Smooth muscle cell (in vitro differentiated cells): ENCODE results near the gene BRD3OS. TPM values are rescaled to one million over a fixed set of nuclear protein-coding genes. Genes with fewer than 3 reads are reported as not detected.

Source experiments
- DNase-seq: peaks from one replicate; lab custom pipeline; 2025; ENCODE audit not compliant: unreplicated experiment; lab: John Stamatoyannopoulos, UW
- H2AFZ ChIP-seq: fragments of 200-600 bp; sonication (generic); 2 replicates; pipeline ENCODE4 v1.6.0; 2016; ENCODE audit warnings: antibody characterized with exemption, low read depth, mild to moderate bottlenecking
- H3F3A ChIP-seq: fragments of 200-600 bp; sonication (generic); 2 replicates; pipeline ENCODE4 v1.6.0; 2017; ENCODE audit warnings: antibody characterized with exemption, low read depth
- H3K27ac ChIP-seq: fragments of 200-600 bp; sonication (generic); 2 replicates; pipeline ENCODE4 v1.5.1; 2016; ENCODE audit warnings: low read depth, mild to moderate bottlenecking
- H3K27me3 ChIP-seq: fragments of 200-600 bp; sonication (generic); 2 replicates; pipeline ENCODE4 v1.6.1; 2016; ENCODE audit warnings: low read depth, mild to moderate bottlenecking
- H3K36me3 ChIP-seq: fragments of 200-600 bp; sonication (generic); 2 replicates; pipeline ENCODE4 v1.5.1; 2016; ENCODE audit warnings: low read depth
- H3K4me1 ChIP-seq: fragments of 200-600 bp; sonication (generic); 2 replicates; pipeline ENCODE4 v1.5.1; 2016; ENCODE audit warnings: low read depth
- H3K4me2 ChIP-seq: fragments of 200-600 bp; sonication (generic); 2 replicates; pipeline ENCODE4 v1.6.0; 2016; ENCODE audit warnings: mild to moderate bottlenecking
- H3K4me3 ChIP-seq: fragments of 200-600 bp; sonication (generic); 2 replicates; pipeline ENCODE4 v1.5.1; 2016; ENCODE audit warnings: mild to moderate bottlenecking
- H3K79me2 ChIP-seq: fragments of 200-600 bp; sonication (generic); 2 replicates; pipeline ENCODE4 v1.6.0; 2016; ENCODE audit warnings: low read depth, mild to moderate bottlenecking
- H3K9ac ChIP-seq: fragments of 200-600 bp; sonication (generic); 2 replicates; pipeline ENCODE4 v1.6.0; 2016; ENCODE audit warnings: low read depth
- H3K9me3 ChIP-seq: fragments of 200-600 bp; sonication (generic); replicated peaks from 2 replicates; pipeline ENCODE4 v1.5.1; 2016; ENCODE audit warnings: low read depth
- H4K20me1 ChIP-seq: fragments of 200-600 bp; sonication (generic); 2 replicates; pipeline ENCODE4 v1.6.0; 2016; ENCODE audit warnings: low read depth
- WGBS: methylation state at CpG from one replicate; pipeline ENCODE4 v1.1.7; 2016; ENCODE audit warnings: low lambda C conversion rate; 5-methylcytosine and 5-hydroxymethylcytosine counted together
- polyA plus RNA-seq: library from polyadenylated mRNA; unstranded; fragments of >200 nt; fragmentation: Nextera tagmentation; extraction: Ambion mirVana; gene quantifications from 2 replicates; pipeline ENCODE4 v1.2.1, GENCODE V29; 2016
- total RNA-seq: library from RNA; depleted of rRNA; stranded (reverse); fragments of >200 nt; gene quantifications from 2 replicates; pipeline ENCODE4 v1.2.3, GENCODE V29; 2014
- TF ChIP-seq, protein P1 (sequence below): fragments of 200-600 bp; sonication (generic); IDR thresholded peaks from 2 replicates; pipeline ENCODE4 v1.5.1; 2017; ENCODE audit warnings: borderline replicate concordance, mild to moderate bottlenecking, antibody characterized with exemption; ENCODE audit not compliant: insufficient read depth, poor library complexity, severe bottlenecking

Gene BRD3OS
- total and polyA plus RNA-seq, 2 experiments from 2014 or later: 16.0 to 16.1 TPM

DNA sequence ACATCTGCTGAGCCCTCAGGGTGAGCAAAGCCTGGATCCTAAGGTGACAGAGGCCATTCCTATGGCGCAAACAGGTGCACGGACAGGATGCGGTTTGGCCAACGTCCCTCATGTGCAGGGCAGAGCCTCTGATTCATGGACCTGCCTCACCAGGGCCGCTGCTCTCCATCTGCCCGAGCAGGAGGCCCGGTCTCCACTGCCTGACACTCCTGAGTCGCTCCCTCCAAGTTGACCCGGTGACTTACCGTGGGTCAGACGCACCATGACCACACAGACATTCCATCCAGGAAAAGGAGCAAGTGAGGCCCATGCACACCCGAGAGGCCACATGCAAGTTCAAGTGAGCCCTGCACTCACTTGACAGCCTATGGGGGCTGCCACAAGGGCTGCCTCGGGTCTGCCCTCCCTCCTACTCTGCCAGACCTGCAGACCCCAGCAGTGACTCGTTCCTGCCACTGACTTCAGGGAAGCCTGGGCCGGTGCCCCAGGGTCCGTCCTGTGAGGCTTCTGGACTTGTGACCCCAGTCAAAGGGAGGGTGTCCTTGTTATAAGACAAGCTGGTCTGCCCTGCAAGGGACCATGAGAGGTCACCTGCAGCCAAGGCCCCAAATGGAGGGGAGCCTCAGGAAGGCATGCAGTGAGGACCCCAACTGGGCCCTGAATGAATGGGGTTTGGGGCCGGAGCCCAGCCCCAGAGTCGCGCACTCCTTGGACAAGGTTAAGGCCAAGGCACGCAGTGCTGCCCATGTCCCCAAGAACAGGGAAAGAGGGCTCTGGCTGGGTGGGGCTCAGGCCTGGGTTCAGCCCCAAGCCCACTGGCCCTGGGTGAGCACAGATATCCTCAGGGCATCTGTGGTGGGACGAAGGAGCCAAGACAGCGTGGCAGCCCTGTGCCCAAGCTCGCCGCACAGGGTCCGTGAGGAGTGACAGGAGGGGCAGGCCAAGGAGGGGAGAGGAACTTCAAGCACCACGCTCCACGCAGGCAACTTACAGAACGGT lies 10.1 kb downstream of the BRD3OS start:
- Histone ChIP-seq H2AFZ (no peak overlapping the region), H4K20me1 (no peaks in the 10 kb centered on the region), H3K4me2 (no peak overlapping the region), H3K9me3 (no peaks in the 10 kb centered on the region), H3K4me3 (no peak overlapping the region), H3K4me1 (no peaks in the 10 kb centered on the region), H3K9ac (no peak overlapping the region), H3K79me2 (no peaks in the 10 kb centered on the region), H3F3A (peaks cover 4% of the 10 kb centered on the region), H3K36me3 (peaks cover 3% of the 10 kb centered on the region), H3K27me3 (no peaks in the 10 kb centered on the region), H3K27ac (no peak overlapping the region)
- WGBS: 98% methylated on average over 28 of the region's 28 CpGs
- TF ChIP-seq, protein P1, sequence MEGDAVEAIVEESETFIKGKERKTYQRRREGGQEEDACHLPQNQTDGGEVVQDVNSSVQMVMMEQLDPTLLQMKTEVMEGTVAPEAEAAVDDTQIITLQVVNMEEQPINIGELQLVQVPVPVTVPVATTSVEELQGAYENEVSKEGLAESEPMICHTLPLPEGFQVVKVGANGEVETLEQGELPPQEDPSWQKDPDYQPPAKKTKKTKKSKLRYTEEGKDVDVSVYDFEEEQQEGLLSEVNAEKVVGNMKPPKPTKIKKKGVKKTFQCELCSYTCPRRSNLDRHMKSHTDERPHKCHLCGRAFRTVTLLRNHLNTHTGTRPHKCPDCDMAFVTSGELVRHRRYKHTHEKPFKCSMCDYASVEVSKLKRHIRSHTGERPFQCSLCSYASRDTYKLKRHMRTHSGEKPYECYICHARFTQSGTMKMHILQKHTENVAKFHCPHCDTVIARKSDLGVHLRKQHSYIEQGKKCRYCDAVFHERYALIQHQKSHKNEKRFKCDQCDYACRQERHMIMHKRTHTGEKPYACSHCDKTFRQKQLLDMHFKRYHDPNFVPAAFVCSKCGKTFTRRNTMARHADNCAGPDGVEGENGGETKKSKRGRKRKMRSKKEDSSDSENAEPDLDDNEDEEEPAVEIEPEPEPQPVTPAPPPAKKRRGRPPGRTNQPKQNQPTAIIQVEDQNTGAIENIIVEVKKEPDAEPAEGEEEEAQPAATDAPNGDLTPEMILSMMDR: no peak
- no peak for DNase-seq

DNA sequence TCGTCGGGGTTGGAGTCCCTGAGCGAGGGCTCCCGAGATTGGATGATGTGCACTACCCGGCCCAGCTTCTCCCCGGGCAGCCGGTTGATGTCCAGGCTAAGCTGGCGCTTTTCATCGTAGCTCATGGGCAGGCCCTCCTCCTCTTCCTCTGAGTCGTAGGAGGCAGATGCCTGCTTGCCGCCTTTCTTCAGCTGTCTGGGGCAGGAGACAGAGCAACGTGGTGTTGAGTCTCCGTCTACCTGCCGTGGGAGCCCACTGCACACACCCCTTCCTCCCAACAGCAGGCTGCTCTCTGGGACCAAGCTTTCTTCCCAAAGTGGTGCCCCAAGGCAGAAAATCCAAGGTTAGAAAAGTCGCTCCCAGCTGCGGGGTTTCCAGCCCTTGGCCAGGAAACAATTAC lies 10.8 kb downstream of the BRD3OS start:
- no peaks in the 10 kb centered on the region for H3K4me1 ChIP-seq
- H3K9me3 ChIP-seq: no peaks in the 10 kb centered on the region
- H3K4me2 ChIP-seq: no peak overlapping the region
- H3K9ac ChIP-seq: no peak overlapping the region
- no peaks in the 10 kb centered on the region for H3K79me2 ChIP-seq
- peaks cover 3% of the 10 kb centered on the region for H3K36me3 ChIP-seq
- no peak for DNase-seq
- H3K4me3 ChIP-seq: no peak overlapping the region
- TF ChIP-seq, protein P1: no peak
- no peaks in the 10 kb centered on the region for H3K27me3 ChIP-seq
- peaks cover 4% of the 10 kb centered on the region for H3F3A ChIP-seq
- H2AFZ ChIP-seq: no peak overlapping the region
- H4K20me1 ChIP-seq: no peaks in the 10 kb centered on the region
- WGBS: 96% methylated on average over 16 of the region's 16 CpGs
- no peak overlapping the region for H3K27ac ChIP-seq

DNA sequence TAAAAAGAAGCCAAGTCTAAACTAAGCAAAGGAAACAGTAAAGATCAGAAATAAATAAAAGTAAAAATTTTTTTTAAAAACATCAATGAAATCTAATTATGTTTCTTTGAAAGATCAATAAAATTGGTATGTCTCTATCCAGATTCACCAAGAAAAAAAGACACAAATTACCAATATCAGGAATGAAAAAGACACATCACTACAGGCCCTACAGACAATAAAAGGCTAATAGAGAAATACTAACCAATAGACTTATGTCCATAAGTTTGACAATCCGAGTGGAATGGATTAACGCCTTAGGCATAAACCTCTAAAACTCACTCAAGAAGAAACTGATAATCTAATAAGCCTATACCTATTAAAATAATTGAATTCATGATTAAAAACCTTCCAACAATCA lies 12.4 kb downstream of the BRD3OS start:
- no peaks in the 10 kb centered on the region for H3K4me1 ChIP-seq
- DNase-seq: no peak
- WGBS: 98% methylated on average over 2 of the region's 2 CpGs
- TF ChIP-seq, protein P1: no peak
- no peaks in the 10 kb centered on the region for H3F3A ChIP-seq
- H3K27ac ChIP-seq: no peak overlapping the region
- H3K36me3 ChIP-seq: peaks cover 3% of the 10 kb centered on the region
- H3K27me3 ChIP-seq: no peaks in the 10 kb centered on the region
- no peak overlapping the region for H2AFZ ChIP-seq
- H4K20me1 ChIP-seq: no peaks in the 10 kb centered on the region
- no peak overlapping the region for H3K4me3 ChIP-seq
- H3K9ac ChIP-seq: no peak overlapping the region
- no peaks in the 10 kb centered on the region for H3K79me2 ChIP-seq
- H3K9me3 ChIP-seq: no peaks in the 10 kb centered on the region
- no peak overlapping the region for H3K4me2 ChIP-seq
